Left lobe of liver (tissue), 2 donors: ENCODE results near the gene NISCH. TPM values are rescaled to one million over a fixed set of nuclear protein-coding genes. Genes with fewer than 3 reads are reported as not detected.

Experiments used
- ATAC-seq: fragments of 200-7000 bp; cut with Tn5 transposase; one replicate; pipeline ENCODE4 v1.9.1; 2020; ENCODE audit warnings: mild to moderate bottlenecking, moderate library complexity
- DNase-seq: peaks from one replicate; pipeline ENCODE4 v3.0.0-alpha.2; 2020; ENCODE audit warnings: low spot score
- total RNA-seq: library from RNA; stranded (reverse); gene quantifications from one replicate; pipeline ENCODE4 v1.2.1, GENCODE V29; 2021
- donor health status: DM: no; HTN: no; CAD: no; lungs with moderate emphysema.
- donor health status: DM: no; HTN: yes; CAD: no.

Gene NISCH
- total RNA-seq, 1 donor from 2014 or later = 39.3 TPM

- DNase-seq = no peak
- no peak for ATAC-seq
Observed at GRCh38 chr3:52507359-52507758, 52.0 kb downstream of the NISCH start.

DNA sequence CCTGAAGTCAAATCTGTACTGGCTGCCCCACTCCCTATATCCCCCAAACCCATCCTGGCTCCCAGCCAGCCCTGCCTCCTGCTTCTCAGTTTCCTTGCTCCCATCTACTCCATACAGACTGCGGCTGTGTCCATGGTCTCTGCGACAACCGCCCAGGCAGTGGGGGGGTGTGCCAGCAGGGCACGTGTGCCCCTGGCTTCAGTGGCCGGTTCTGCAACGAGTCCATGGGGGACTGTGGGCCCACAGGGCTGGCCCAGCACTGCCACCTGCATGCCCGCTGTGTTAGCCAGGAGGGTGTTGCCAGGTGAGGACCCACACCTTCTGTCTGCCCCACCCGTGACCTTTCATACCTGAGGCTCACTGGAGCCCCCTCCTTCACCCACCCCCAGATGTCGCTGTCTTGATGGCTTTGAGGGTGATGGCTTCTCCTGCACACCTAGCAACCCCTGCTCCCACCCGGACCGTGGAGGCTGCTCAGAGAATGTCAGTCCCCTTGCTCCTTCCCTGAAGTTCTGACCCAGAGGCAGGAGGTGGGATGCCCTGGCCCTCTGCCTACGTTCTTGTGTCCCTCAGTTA, 54.4 kb downstream of the NISCH start:
- no peak for ATAC-seq
- no peak for DNase-seq

DNA sequence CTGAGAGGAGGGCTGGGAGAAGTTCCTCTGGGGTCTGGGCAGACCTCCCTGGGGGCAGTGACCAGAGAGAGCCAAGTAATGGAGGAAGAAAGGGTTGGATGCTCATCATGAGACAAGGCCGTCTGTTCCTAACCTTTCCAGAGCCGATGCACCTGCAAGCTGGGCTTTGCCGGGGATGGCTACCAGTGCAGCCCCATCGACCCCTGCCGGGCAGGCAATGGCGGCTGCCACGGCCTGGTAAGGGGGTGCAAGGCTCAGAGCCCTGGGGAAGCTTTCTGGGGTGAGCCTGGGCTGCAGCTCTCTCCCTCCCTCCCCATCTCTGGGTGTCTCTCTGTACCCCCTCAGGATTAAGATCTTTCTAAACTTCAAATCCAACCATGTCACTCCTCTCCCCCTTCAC, 56.1 kb downstream of the NISCH start:
- no peak for ATAC-seq
- DNase-seq = no peak

- no peak for DNase-seq
Observed at GRCh38 chr3:52512105-52512504, 56.7 kb downstream of the NISCH start.

GRCh38 chr3:52512727-52513126, 57.3 kb downstream of the NISCH start:
- ATAC-seq (no peak), DNase-seq (no peak)

More at GRCh38 chr3:52512105-52512504, 56.7 kb downstream of the NISCH start:
- no peak for ATAC-seq

DNA sequence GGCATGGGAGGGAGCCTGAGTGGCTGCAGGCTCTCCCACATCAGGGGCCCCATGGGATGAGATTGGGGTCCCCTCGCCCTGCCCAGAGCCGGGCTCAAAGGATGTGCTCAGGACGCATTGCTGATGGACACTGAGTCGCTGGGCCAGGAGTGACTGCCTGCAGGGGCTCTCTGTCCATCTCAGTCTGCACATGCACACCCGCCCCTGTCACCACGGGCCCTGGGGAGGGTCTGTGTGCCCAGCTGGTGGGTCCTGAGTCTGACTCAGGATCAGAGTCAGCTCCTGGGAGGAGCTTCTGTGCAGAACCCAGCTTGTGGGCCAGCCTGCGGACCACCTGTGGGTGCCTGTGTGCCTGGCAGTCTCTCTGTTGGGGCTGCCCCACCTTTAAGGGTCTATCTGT, 57.9 kb downstream of the NISCH start:
- no peak for DNase-seq
- no peak for ATAC-seq

- ATAC-seq (no peak), DNase-seq (no peak)
Observed at GRCh38 chr3:52514576-52514975, 59.2 kb downstream of the NISCH start.

- ATAC-seq (no peak), DNase-seq (no peak)
Observed at GRCh38 chr3:52515192-52515591, 59.8 kb downstream of the NISCH start.

DNA sequence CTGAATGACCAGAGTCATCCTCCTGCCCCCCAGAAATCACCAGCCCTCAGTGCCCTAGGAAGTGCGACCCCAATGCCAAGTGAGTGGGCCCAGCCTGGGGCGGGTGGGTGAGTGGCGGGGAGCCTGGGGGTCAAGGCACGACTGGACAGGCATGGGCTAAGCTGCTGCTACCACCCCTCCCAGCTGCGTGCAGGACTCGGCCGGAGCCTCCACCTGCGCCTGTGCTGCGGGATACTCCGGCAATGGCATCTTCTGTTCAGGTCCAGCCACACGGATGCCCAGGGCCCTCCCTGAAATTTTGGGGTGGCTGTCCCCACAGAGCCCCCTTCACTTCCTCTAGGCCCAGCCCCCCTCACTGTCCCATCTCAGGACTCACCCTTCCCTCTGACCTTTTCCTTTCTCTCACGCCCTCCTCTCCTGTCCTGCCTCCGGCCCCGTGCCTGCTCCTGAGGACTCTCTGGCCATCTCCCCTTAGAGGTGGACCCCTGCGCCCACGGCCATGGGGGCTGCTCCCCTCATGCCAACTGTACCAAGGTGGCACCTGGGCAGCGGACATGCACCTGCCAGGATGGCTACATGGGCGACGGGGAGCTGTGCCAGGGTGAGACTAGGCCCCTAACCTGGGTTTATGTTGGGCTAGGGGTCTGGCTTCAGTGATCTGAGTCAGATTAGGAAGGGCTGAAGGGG, 61.2 kb downstream of the NISCH start:
- DNase-seq (no peak), ATAC-seq (no peak)

- no peak for DNase-seq
- no peak for ATAC-seq
Observed at GRCh38 chr3:52517796-52518722, 62.7 kb downstream of the NISCH start.

- ATAC-seq (no peak), DNase-seq (no peak)
Observed at GRCh38 chr3:52518723-52519444, 63.5 kb downstream of the NISCH start.

GRCh38 chr3:52519445-52520140, 64.2 kb downstream of the NISCH start:
- DNase-seq (no peak), ATAC-seq (no peak)

DNA sequence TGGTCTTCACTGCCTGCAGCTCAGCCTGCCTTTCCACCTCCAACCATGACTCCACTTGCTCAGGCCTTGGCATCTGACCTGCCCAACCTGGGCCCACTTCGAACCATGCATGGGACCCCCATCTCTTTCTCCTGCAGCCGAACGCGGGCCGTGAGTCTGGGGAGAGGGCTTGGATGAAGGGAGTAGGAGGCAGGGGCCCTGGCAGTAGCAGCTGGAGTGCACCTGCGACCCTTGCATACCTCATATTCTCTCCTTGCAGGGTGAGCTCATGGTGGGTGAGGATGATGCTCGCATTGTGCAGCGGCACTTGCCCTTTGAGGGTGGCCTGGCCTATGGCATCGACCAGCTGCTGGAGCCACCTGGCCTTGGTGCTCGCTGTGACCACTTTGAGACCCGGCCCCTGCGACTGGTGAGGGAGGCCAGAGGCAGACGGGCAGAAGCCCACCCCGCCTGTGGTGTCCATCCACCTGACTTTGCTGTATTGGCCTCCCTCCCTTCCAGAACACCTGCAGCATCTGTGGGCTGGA, 64.8 kb downstream of the NISCH start:
- ATAC-seq = no peak
- no peak for DNase-seq

DNA sequence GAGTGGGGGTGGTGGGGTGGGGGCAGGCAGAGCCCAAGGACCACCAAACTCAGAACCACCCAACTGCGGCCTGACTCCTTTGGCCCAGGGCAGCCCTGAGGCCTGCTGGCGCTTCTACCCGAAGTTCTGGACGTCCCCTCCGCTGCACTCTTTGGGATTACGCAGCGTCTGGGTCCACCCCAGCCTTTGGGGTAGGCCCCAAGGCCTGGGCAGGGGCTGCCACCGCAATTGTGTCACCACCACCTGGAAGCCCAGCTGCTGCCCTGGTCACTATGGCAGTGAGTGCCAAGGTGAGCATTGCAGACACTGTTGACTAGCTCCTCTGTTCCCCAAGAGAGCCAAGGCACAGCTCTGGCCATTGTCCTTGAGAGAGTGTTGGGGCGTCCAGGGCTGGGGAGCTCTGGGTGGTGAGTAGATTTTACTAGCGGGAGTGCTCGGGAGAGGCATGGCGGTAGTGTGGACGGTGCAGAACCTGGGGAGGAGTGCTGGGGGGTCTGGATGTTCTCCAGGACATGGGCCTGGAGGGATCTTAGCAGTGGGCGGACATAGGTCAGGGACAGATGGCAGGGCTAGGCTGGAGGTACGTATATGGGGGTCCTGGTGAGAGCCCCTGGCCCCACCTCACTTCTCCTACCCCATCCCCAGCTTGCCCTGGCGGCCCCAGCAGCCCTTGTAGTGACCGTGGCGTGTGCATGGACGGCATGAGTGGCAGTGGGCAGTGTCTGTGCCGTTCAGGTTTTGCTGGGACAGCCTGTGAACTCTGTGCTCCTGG, 65.5 kb downstream of the NISCH start:
- DNase-seq (no peak), ATAC-seq (no peak)

DNA sequence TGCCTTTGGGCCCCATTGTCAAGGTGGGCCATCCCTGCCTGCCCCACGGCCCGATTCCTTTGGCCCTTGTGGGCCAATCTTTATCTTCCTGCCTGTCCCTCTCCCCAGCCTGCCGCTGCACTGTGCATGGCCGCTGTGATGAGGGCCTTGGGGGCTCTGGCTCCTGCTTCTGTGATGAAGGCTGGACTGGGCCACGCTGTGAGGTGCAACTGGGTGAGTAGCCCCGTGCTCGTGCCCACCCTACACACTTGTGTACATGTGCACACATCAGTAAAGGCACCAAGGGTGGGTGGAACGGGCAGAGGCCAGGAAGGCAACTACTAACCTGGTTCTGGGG, 66.1 kb downstream of the NISCH start:
- ATAC-seq (no peak), DNase-seq (no peak)

DNA sequence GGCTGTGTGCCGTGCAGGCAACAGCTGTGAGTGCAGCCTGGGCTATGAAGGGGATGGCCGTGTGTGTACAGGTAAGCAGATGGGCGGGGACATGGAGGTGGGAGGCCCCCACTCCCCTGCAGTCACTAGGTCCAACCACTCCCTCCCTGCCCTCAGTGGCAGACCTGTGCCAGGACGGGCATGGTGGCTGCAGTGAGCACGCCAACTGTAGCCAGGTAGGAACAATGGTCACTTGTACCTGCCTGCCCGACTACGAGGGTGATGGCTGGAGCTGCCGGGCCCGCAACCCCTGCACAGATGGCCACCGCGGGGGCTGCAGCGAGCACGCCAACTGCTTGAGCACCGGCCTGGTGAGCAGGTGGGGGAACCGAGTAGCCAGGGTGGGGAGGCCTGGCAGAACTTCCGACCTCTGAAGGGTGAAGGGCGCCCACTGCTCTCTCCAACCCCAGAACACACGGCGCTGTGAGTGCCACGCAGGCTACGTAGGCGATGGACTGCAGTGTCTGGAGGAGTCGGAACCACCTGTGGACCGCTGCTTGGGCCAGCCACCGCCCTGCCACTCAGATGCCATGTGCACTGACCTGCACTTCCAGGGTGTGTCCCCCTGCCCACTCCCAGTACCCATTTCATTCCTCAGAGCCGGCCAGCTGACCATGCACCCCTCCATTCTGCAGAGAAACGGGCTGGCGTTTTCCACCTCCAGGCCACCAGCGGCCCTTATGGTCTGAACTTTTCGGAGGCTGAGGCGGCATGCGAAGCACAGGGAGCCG, 66.7 kb downstream of the NISCH start:
- DNase-seq (no peak), ATAC-seq (no peak)

- no peak for ATAC-seq
- no peak for DNase-seq
Observed at GRCh38 chr3:52522651-52523251, 67.3 kb downstream of the NISCH start.
